Muscle layer of duodenum (tissue), 2 donors: ENCODE measurements around the gene ZNF821.

Experiments used
- H3K27ac ChIP-seq: one replicate; pipeline ENCODE4 v1.7.0; 2013; ENCODE audit warnings: mild to moderate bottlenecking, low read length
- H3K27me3 ChIP-seq: one replicate; pipeline ENCODE4 v1.7.0; 2013; ENCODE audit warnings: low read depth, mild to moderate bottlenecking, control low read depth, low read length
- H3K36me3 ChIP-seq, 2 donors: one replicate each; pipeline ENCODE4 v1.7.0; 2013; ENCODE audit warnings: low read length in 2 of 2, control low read depth in 1 of 2, mild to moderate bottlenecking in 1 of 2; ENCODE audit not compliant: insufficient read depth in 2 of 2, control insufficient read depth in 1 of 2
- H3K4me1 ChIP-seq, 2 donors: one replicate each; pipeline ENCODE4 v1.7.0; 2013; ENCODE audit warnings: low read length in 2 of 2, mild to moderate bottlenecking in 2 of 2, control low read depth in 1 of 2, moderate library complexity in 1 of 2; ENCODE audit not compliant: insufficient read depth in 2 of 2, control insufficient read depth in 1 of 2
- H3K4me3 ChIP-seq, 2 donors: one replicate each; pipeline ENCODE4 v1.7.0; 2013; ENCODE audit warnings: low read length in 2 of 2, low read depth in 1 of 2, mild to moderate bottlenecking in 1 of 2
- H3K9me3 ChIP-seq, 2 donors: one replicate each; pipeline ENCODE4 v1.7.0; 2013; ENCODE audit warnings: low read length in 2 of 2, control low read depth in 1 of 2, mild to moderate bottlenecking in 1 of 2; ENCODE audit not compliant: control insufficient read depth in 1 of 2
- donor health status: healthy.

Gene ZNF821, protein sequence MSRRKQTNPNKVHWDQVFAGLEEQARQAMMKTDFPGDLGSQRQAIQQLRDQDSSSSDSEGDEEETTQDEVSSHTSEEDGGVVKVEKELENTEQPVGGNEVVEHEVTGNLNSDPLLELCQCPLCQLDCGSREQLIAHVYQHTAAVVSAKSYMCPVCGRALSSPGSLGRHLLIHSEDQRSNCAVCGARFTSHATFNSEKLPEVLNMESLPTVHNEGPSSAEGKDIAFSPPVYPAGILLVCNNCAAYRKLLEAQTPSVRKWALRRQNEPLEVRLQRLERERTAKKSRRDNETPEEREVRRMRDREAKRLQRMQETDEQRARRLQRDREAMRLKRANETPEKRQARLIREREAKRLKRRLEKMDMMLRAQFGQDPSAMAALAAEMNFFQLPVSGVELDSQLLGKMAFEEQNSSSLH

DNA sequence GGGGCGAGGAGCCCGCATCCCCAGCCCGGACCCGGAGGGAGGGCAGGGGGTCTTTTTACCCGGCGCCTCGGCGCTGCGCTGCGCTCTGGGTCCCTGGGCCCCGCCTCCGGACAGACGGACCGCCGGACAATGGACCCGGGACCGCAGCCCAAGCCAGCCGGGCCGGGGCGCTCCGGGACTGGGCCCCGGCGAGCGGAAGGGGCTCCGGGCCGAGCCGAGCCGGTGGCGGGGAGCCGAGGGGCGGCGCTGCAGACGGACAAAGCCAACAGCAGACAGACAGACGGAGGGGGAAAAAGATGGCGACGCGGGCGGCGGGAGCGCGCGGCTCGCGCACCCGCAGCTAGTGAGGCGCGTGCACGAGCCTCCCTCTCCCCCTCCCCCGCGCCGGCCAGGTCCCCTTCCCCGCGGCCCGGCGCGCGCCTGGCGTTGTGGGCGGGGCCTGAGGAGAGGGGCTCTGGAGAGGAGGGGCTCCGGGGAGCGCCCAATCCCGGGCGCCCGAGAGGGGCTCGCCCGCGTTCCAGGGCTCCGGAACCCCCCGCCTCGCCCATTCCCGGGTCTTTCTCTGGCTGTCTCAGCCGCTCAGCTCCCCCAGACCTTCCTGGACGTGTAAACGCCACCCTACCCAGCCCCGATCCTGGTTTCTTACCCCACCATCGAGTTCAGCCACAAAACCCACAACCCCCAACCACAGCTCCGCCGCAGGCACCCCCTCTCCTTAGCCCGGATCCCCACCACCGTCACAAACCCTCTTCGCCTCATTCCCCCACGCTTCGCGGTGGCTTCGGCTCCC, at the start of gene ZNF821:
Gene ZNF821 (minus strand): TSS at position 334 of the 790 bp plus-strand sequence. CDS start 4,236 bp downstream, outside the sequence.
- Histone ChIP-seq H3K27ac (peak within 1 kb of the TSS; percentile 63), H3K27me3 (no peaks in the 10 kb centered on the region), H3K4me3 (peak within 1 kb of the TSS; percentile 83 to 90), H3K36me3 (peaks cover 7 to 12% of the 10 kb centered on the region in 2 donors), H3K4me1 (peaks cover 5 to 9% of the 10 kb centered on the region in 2 donors), H3K9me3 (no peaks in the 10 kb centered on the region)

DNA sequence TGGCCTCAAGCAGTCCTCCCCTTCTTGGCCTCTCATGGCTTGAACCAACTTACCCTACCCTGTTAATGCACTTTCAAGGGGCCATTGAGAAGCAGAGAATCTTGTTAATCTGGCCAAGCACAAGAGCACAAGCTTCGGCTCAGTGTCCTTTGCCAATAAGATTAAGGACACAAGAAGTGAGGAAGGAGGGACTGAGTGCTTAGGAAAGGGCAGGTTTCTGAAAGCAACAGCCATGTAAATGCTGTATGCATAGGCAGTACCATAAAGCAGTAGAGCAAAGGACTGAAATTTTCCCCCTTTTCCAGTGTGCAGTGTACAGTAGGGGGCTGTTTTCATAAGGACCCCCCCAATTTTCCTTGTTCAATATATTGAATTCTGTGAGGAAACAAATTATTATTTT, 49.0 kb upstream of the ZNF821 start:
- no peak overlapping the region for H3K27ac ChIP-seq

DNA sequence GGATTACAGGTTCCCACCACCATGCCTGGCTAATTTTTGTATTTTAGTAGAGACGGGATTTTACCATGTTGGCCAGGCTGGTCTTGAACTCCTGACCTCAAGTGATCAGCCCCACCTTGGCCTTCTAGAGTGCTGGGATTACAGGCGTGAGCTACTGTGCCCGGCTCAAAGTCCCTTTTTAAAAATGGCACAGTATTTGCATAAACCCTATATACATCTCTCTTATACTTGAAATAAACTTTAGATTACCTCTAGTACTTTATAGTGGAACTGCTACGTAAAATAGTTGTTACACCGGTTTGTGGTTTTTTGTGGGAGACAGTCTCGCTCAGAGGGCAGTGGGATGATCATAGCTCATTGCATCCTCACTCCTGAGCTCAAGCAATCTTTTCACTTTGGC, 47.6 kb upstream of the ZNF821 start:
- Histone ChIP-seq H3K4me3 (no peak overlapping the region), H3K4me1 (peaks cover 0 to 49% of the 10 kb centered on the region in 2 donors), H3K27me3 (no peaks in the 10 kb centered on the region), H3K9me3 (no peaks in the 10 kb centered on the region), H3K36me3 (peaks cover 20 to 29% of the 10 kb centered on the region in 2 donors), H3K27ac (no peak overlapping the region)

More for the DNA sequence above, 49.0 kb upstream of the ZNF821 start:
- Histone ChIP-seq H3K4me1 (peaks cover 0 to 35% of the 10 kb centered on the region in 2 donors), H3K27me3 (no peaks in the 10 kb centered on the region), H3K4me3 (no peak overlapping the region), H3K36me3 (peaks cover 16 to 24% of the 10 kb centered on the region in 2 donors), H3K9me3 (no peaks in the 10 kb centered on the region)

DNA sequence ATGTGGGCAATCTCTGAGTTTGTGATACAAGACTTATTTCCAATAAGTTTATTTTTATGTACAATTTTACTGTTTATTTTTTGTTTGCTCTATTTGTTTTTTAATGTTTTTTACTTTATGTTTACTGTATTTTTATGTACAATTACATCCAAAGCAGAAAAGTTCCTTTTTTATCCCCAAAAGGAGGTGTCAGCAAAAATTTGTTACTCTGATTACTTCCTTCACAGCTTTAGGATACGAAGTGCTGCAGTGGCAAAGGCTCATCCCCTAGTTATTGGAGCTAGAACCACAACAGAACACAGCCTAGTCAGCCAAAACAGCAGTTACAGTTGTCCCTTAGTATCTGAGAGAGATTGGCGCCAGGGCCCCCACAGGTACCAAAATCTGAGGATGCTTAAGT, 47.0 kb upstream of the ZNF821 start:
- Histone ChIP-seq H3K9me3 (no peaks in the 10 kb centered on the region), H3K4me3 (no peak overlapping the region), H3K36me3 (peaks cover 20 to 29% of the 10 kb centered on the region in 2 donors), H3K27ac (no peak overlapping the region), H3K4me1 (peaks cover 0 to 52% of the 10 kb centered on the region in 2 donors), H3K27me3 (no peaks in the 10 kb centered on the region)

DNA sequence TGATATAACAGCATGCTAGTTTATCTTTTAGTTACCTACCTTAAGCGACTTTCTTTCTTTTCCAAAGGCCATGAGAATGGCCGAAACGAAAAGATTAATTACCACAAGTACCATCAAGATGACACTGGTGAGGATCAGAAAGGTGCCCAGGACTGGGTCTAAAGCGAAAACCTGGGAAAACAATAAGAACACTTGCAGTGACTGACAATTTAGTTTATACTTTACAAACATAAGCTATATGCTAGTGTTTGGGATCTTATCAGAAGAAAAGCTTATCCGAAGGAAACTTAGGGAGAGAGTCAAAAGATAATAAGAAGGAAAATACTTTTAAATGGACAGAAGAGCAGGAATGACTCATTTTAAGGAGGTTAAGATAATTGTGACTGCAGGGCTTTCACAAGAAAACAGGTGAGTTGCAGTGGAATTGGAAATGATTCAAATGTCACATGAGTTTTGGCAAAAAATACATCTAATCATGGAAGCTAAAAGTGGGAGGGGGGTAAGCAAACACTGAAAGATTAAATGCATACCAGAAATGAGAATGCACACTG, 46.1 kb upstream of the ZNF821 start:
- Histone ChIP-seq H3K4me1 (peaks cover 0 to 52% of the 10 kb centered on the region in 2 donors), H3K27ac (no peak overlapping the region), H3K36me3 (peaks cover 20 to 29% of the 10 kb centered on the region in 2 donors)

DNA sequence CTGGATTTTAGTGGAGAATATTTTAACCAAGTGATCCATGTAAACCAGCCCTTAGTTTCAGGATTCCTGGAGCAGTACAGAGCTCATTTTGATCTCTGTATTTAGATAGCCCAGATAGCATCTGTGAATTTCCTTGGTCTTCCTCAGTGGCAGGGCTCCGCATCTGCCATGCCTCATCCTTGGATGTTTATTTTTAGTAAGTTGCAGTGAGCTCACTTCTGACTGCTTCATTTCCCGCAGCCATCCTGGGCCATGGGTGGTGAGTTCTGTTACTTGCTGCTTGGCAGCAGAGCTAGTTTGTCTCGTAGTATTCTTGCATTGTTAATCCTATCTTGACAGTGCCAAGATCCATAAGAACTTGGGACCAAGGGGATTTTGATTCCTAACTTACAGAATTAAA, 45.1 kb upstream of the ZNF821 start:
- H3K27ac ChIP-seq = peak overlapping the region; percentile 67

More for the DNA sequence above, 46.1 kb upstream of the ZNF821 start:
- no peaks in the 10 kb centered on the region for H3K9me3 ChIP-seq
- no peak overlapping the region for H3K4me3 ChIP-seq
- no peaks in the 10 kb centered on the region for H3K27me3 ChIP-seq

DNA sequence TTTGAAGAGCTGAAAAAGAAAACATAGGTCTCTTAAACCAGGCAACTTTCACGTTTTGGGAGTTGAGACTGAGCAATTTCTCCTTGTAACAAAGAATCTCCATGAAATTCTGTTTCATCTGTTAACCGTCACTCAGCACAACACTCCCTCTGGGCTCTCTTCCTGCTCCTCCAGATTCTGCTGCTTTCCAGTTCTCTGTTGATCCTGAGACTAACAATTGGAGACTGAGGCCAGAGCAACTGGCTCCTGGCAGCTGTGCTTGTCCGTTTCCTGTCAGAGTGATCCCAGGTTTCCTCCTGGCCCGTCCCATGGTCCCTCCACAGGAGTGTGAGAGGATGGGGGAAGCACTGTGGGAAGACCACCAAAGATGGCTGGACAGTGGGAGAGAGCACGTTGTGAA, 43.8 kb upstream of the ZNF821 start:
- H3K27me3 ChIP-seq = no peaks in the 10 kb centered on the region
- H3K9me3 ChIP-seq = no peaks in the 10 kb centered on the region
- peaks cover 29 to 35% of the 10 kb centered on the region in 2 donors for H3K36me3 ChIP-seq
- H3K4me3 ChIP-seq = peak overlapping the region in 1 of 2 donors; percentile 37
- H3K4me1 ChIP-seq = peaks cover 0 to 46% of the 10 kb centered on the region in 2 donors
- peak overlapping the region; percentile 67 for H3K27ac ChIP-seq

More for the DNA sequence above, 45.1 kb upstream of the ZNF821 start:
- Histone ChIP-seq H3K36me3 (peaks cover 24 to 30% of the 10 kb centered on the region in 2 donors), H3K27me3 (no peaks in the 10 kb centered on the region), H3K4me3 (no peak overlapping the region), H3K4me1 (peaks cover 0 to 46% of the 10 kb centered on the region in 2 donors), H3K9me3 (no peaks in the 10 kb centered on the region)

DNA sequence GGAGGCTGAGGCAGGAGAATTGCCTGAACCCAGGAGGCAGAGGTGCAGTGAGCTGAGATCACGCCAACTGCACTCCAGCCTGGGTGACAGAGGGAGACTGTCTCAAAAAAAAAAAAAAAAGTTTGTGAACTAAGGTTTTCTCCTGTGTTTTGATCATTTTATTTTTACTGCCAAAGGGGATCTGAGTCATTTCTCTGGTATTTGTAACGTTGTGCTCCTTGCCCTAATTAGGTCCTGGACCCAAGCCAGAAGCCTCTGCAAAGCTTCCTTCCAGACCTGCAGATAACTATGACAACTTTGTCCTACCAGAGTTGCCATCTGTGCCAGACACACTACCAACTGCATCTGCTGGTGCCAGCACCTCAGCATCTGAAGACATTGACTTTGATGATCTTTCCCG, 43.4 kb upstream of the ZNF821 start:
- Histone ChIP-seq H3K9me3 (no peaks in the 10 kb centered on the region), H3K4me3 (no peak overlapping the region), H3K27me3 (no peaks in the 10 kb centered on the region), H3K36me3 (peaks cover 33 to 35% of the 10 kb centered on the region in 2 donors), H3K4me1 (peaks cover 0 to 46% of the 10 kb centered on the region in 2 donors), H3K27ac (peak overlapping the region; percentile 70)

DNA sequence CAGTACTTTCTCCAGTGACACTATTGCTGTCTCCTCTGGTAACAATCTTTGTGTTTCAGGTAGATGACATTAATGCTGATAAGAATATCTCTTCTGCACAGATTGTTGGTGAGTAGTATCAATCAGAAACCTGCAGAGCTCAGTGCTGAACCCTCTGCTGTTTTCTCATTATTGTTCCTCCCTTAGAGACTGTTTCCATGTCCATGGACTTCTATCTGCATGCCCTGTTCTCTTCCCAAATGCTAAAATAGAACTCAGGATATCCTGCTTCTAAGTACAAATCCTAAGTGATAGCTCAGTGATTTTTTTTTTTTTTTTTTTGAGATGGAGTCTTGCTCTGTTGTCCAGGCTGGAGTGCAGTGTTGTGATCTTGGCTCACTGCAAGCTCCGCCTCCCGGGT, 40.7 kb upstream of the ZNF821 start:
- H3K27me3 ChIP-seq = no peaks in the 10 kb centered on the region
- no peak overlapping the region for H3K27ac ChIP-seq

DNA sequence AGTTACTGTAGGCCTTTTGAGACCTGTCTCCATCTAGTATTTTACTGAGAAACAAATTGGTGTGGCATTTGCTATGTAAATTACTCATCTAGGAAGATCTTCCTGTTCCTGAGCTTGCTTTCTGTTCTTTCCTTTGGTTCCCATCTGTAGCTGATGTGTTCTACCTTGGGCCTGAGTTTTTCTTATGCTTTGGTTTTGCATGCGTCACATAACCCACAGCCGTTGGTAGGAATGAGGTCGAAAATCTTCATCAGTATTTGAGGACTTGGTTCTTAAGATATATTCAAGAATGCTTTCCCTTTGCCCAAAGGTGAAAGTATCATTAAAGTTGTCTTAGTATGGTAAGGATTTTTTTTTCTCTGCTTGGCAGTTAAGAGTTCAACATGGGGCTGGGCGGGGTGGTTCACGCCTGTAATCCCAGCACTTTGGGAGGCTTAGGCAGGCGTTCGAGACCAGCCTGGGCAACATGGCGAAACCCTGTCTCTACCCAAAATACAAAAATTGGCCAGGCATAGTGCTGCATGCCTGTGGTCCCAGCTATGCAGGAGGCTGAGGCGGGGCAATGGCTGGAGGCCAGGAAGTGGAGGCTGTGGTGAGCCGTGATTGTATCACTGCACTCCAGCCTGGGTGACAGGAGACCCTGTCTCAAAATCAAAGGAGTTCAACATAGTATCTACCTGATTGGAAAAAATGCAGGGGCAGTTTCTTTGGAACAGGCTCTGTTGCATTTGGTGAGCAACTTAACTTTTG, 40.1 kb upstream of the ZNF821 start:
- H3K4me1 ChIP-seq = peaks cover 0 to 33% of the 10 kb centered on the region in 2 donors
- H3K4me3 ChIP-seq = no peak overlapping the region
- no peaks in the 10 kb centered on the region for H3K9me3 ChIP-seq
- H3K36me3 ChIP-seq = peaks cover 54 to 63% of the 10 kb centered on the region in 2 donors
- H3K27me3 ChIP-seq = no peaks in the 10 kb centered on the region
- H3K27ac ChIP-seq = no peak overlapping the region

More for the DNA sequence above, 40.7 kb upstream of the ZNF821 start:
- Histone ChIP-seq H3K9me3 (no peaks in the 10 kb centered on the region), H3K4me1 (peaks cover 0 to 34% of the 10 kb centered on the region in 2 donors), H3K4me3 (no peak overlapping the region), H3K36me3 (peaks cover 50 to 57% of the 10 kb centered on the region in 2 donors)
